ENCODE data around the gene ABHD5.
A peak's percentile ranks its signal among the peaks of the same experiment; 100 is the strongest.

ABHD5 gene

GRCh38 chr3:43758592-43759225, 68.0 kb downstream of the ABHD5 start:
- DNase-seq: no peak

DNA sequence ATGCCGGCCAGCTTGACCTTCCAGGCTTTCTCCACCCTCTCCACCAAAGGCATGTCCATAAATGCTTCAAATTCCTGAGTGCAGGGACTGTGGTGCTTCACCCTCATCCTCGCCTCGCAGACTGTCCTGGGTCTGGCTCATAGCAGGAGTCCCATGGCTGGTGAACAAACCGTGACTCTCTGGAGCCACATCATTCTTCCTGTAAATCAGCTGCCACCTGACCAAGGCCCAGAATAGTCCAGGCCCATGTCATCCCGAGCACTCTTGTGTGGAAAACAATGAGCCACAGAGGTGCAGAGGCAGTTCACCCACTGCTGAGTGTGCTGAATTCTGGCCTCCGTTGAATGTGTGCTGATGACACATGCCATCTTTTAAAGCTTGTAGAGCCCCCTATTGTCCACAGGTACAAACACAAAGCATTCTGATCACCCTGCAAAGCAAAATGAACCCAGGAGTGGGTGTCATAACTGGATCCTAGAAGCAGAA, 68.6 kb downstream of the ABHD5 start:
- DNase-seq: peak in 1 of 2 donors; percentile 31

- no peak for DNase-seq
Observed at GRCh38 chr3:43759938-43760337, 69.2 kb downstream of the ABHD5 start.

DNA sequence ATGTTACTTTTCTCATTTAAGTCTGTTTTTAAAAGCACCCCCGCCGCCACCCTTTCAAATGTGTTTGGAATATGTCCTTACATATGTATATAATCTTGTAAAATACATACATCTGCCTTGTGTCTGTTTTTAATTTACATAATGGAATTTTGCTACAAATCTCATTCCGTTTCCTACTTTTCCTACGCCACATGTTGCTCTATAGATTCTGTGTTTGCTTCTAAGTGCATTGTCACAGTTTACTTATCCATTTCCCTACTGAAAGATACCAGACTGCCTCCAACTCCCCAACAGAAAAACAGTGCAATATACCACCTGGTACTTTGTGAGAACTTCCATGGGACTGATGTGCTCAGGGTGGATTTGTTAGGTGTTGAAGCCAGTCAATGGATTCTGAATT, 70.2 kb downstream of the ABHD5 start:
- no peak for DNase-seq

DNA sequence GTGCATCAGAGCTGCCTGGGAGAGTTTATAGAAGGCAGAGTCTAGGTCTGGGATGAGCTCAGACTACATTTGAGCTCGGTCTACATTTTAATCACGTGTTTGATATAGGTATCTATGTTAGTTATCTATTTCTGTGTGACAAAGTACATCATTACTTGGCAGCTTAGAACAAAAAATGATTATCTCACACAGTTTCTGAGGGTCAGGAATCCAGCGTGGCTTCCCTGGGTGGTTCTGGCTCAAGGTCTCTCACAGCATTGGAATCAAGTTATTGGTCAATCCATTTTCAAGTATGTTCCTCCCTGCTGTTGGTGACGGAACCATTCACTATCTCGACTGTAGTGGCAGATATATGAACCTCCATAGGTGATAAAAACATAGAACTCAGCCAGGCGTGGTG, 71.7 kb downstream of the ABHD5 start:
- DNase-seq: no peak

- DNase-seq: no peak
Observed at GRCh38 chr3:43764056-43764455, 73.3 kb downstream of the ABHD5 start.

DNA sequence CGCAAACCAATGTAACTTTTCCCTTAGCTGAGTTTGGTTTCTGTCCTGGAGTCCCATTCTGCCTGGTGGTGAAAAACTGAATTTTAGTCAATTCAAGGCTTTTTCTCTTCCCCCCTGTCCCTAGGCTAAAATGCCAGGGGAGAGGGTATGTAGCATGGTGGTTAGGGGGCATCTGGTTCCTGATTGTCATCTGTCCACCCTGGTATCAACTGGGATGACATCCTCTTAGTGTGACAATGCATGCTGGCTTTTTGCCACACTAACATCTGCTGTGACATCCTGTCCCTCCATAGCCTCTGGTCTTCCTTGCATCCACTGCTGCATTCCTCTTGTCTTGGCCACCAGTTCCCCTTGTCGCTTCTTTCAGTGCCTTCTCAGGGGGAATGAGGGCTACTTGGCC, 73.7 kb downstream of the ABHD5 start:
- no peak for DNase-seq

DNA sequence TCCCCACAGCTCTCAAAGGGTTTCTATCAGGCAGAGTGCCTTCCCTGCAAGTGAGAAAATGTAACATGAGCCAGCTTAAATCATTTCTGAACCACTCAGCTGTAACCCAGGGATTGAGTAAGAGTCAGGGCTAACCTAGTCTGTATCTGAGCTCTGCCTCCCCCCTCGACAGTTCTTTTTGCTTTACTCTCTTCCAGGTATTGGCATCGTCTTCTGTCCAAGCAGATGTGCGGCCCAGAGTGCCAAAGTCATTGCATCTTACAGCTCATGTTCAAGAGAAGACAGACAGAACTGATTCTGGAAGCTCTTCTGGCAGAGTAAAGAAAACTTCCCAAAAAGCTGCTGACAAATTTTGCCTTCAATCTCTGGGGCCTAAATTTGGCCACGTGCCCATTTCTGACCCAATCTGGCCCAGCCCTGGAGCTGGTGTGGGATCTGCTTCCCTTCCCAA, 74.8 kb downstream of the ABHD5 start:
- no peak for DNase-seq

DNA sequence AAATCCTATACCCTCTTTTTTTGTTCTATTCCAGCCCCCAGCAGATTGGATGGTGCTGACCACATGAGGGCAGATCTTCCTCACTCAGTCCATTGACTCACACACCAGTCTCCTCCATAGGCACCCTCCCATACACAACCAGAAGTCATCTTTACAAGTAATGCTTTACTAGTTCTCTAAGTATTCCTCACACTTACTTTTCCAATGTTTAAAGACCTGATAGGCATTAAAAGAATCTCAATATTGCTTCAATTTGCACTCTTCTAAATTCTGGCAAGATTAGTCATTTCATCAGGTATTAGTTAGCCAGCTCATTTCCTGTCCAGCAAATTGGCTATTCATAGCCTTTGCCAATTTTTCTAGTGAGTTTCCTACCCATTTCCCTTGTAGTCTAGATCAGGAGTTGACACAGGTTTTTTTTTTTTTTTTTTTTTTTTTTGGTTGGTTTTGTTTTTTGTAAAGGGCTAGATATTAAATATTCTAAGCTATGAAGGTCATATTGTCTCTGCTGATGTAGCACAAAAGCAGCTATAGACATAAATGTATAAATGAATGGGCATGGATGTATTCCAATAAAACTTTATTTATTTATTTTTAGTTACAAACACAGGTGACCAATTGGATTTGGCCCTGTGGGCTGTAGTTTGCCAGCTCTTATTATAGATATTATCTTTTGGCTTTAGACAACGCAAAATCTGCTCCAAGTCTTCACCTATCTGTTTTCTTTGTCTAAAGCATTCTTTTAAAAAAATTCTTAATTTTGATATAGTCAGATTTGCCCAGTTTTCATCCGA, 76.1 kb downstream of the ABHD5 start:
- DNase-seq: no peak

- DNase-seq: no peak
Observed at GRCh38 chr3:43768381-43768973, 77.7 kb downstream of the ABHD5 start.

GRCh38 chr3:43769097-43769884, 78.6 kb downstream of the ABHD5 start:
- peak; percentile 73 to 74 for DNase-seq

- DNase-seq: peak in 1 of 2 donors; percentile 33
Observed at GRCh38 chr3:43769885-43770425, 79.2 kb downstream of the ABHD5 start.

GRCh38 chr3:43770426-43771103, 79.8 kb downstream of the ABHD5 start:
- peak in 1 of 2 donors; percentile 39 for DNase-seq

GRCh38 chr3:43771610-43772009, 80.9 kb downstream of the ABHD5 start:
- DNase-seq: no peak

DNA sequence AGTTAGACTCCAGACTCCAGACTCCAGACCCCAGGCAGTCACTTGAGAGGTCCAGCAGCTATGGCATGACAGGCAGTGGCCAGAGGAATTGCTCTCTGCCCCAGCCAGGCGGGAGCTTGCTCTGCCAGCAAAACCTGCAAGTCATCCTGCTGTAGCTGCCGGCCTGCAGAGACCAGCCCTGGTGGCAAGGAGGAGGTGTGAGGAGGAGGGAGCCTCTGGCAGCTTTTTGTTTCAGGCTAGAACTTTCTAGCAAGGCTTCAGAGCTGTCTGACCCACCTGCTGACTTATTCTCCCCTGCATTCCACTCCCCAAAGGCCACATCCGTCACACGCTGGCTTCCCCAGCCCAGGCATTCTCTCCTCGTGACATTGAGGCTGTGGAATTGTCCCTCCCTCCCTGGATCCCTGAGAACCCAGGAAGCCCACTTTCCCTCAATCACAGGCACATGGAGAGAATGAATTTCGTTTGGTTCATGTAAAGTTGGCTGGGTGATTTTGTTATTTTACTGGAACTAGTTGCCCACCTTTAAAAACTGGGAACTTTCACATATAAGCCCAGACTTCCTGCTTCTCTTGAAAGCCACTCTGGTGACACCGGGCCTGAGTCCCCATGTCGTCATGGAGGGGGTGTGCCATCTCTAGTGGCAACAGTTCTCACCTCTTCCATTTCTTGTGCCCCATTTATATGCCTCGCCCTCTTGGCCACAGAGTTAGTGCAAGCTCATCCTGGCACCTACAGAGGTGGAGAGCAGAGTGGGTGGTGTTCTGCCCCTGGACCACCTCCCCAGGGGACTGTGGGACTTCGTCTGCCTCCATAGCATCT, 82.7 kb downstream of the ABHD5 start:
- peak; percentile 19 to 32 for DNase-seq

GRCh38 chr3:43774799-43775198, 84.1 kb downstream of the ABHD5 start:
- DNase-seq: no peak

- DNase-seq: no peak
Observed at GRCh38 chr3:43776101-43776500, 85.4 kb downstream of the ABHD5 start.

- no peak for DNase-seq
Observed at GRCh38 chr3:43779850-43780249, 89.1 kb downstream of the ABHD5 start.

GRCh38 chr3:43782541-43782940, 91.8 kb downstream of the ABHD5 start:
- no peak for DNase-seq

Measured in CD4-positive, alpha-beta T cell treated with Interferon alpha-2 for 1 hour (primary cell).